Smooth muscle cell (in vitro differentiated cells): ENCODE data around the gene AMIGO2. TPM values are rescaled to one million over a fixed set of nuclear protein-coding genes. Genes with fewer than 3 reads are reported as not detected.

Experiments
- DNase-seq: peaks from one replicate; lab custom pipeline; 2025; ENCODE audit not compliant: unreplicated experiment; lab: John Stamatoyannopoulos, UW
- H2AFZ ChIP-seq: fragments of 200-600 bp; sonication (generic); 2 replicates; pipeline ENCODE4 v1.6.0; 2016; ENCODE audit warnings: antibody characterized with exemption, low read depth, mild to moderate bottlenecking
- H3F3A ChIP-seq: fragments of 200-600 bp; sonication (generic); 2 replicates; pipeline ENCODE4 v1.6.0; 2017; ENCODE audit warnings: antibody characterized with exemption, low read depth
- H3K27ac ChIP-seq: fragments of 200-600 bp; sonication (generic); 2 replicates; pipeline ENCODE4 v1.5.1; 2016; ENCODE audit warnings: low read depth, mild to moderate bottlenecking
- H3K27me3 ChIP-seq: fragments of 200-600 bp; sonication (generic); 2 replicates; pipeline ENCODE4 v1.6.1; 2016; ENCODE audit warnings: low read depth, mild to moderate bottlenecking
- H3K36me3 ChIP-seq: fragments of 200-600 bp; sonication (generic); 2 replicates; pipeline ENCODE4 v1.5.1; 2016; ENCODE audit warnings: low read depth
- H3K4me1 ChIP-seq: fragments of 200-600 bp; sonication (generic); 2 replicates; pipeline ENCODE4 v1.5.1; 2016; ENCODE audit warnings: low read depth
- H3K4me2 ChIP-seq: fragments of 200-600 bp; sonication (generic); 2 replicates; pipeline ENCODE4 v1.6.0; 2016; ENCODE audit warnings: mild to moderate bottlenecking
- H3K4me3 ChIP-seq: fragments of 200-600 bp; sonication (generic); 2 replicates; pipeline ENCODE4 v1.5.1; 2016; ENCODE audit warnings: mild to moderate bottlenecking
- H3K79me2 ChIP-seq: fragments of 200-600 bp; sonication (generic); 2 replicates; pipeline ENCODE4 v1.6.0; 2016; ENCODE audit warnings: low read depth, mild to moderate bottlenecking
- H3K9ac ChIP-seq: fragments of 200-600 bp; sonication (generic); 2 replicates; pipeline ENCODE4 v1.6.0; 2016; ENCODE audit warnings: low read depth
- H3K9me3 ChIP-seq: fragments of 200-600 bp; sonication (generic); replicated peaks from 2 replicates; pipeline ENCODE4 v1.5.1; 2016; ENCODE audit warnings: low read depth
- H4K20me1 ChIP-seq: fragments of 200-600 bp; sonication (generic); 2 replicates; pipeline ENCODE4 v1.6.0; 2016; ENCODE audit warnings: low read depth
- WGBS: methylation state at CpG from one replicate; pipeline ENCODE4 v1.1.7; 2016; ENCODE audit warnings: low lambda C conversion rate; 5-methylcytosine and 5-hydroxymethylcytosine counted together
- polyA plus RNA-seq: library from polyadenylated mRNA; unstranded; fragments of >200 nt; fragmentation: Nextera tagmentation; extraction: Ambion mirVana; gene quantifications from 2 replicates; pipeline ENCODE4 v1.2.1, GENCODE V29; 2016
- total RNA-seq: library from RNA; depleted of rRNA; stranded (reverse); fragments of >200 nt; gene quantifications from 2 replicates; pipeline ENCODE4 v1.2.3, GENCODE V29; 2014
- TF ChIP-seq, protein P1 (sequence below): fragments of 200-600 bp; sonication (generic); IDR thresholded peaks from 2 replicates; pipeline ENCODE4 v1.5.1; 2017; ENCODE audit warnings: borderline replicate concordance, mild to moderate bottlenecking, antibody characterized with exemption; ENCODE audit not compliant: insufficient read depth, poor library complexity, severe bottlenecking

The AMIGO2 gene
- total and polyA plus RNA-seq, 2 experiments from 2014 or later: 30.4 to 59.6 TPM

DNA sequence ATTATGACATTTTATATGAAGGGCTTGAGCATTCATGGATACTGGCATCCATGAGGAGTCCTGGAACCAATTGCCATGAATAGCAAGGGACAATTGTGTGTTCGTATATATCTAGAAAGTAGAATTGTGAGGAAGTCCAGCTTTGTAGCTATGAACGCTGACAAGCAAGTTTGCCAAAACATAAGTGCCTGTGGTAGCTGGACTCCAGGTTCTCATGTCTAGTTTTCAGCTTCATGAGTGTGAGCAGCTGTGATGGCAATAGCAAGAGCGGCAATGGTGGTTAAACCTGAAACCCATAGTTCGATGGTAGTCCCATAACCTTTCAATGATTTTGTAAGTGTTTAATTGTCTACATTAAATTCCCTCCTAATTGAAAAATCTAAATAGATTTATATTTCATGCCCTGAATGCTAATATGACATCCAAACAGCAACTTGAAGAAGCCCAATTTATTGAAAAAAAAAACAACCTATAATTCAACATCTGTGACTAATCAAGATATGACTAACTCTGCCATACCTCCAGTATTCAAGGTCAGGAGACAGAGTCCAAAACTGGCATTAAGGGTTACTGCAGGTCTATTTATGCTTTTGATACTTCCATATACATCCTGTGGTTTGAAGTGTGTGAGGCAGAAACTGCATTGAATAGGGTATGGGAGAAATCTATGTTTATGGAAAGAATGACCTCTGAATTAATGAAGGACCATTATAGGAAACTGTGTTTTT is 50.6 kb downstream of the AMIGO2 start:
- Histone ChIP-seq H3K9me3 (no peaks in the 10 kb centered on the region), H3K4me3 (no peak overlapping the region), H3K27me3 (no peaks in the 10 kb centered on the region), H3K4me2 (no peak overlapping the region), H3K79me2 (no peaks in the 10 kb centered on the region), H3K4me1 (no peaks in the 10 kb centered on the region), H3K27ac (no peak overlapping the region), H3F3A (no peaks in the 10 kb centered on the region), H4K20me1 (no peaks in the 10 kb centered on the region), H3K9ac (no peak overlapping the region), H3K36me3 (no peaks in the 10 kb centered on the region), H2AFZ (no peak overlapping the region)
- no peak for DNase-seq
- TF ChIP-seq, protein P1, sequence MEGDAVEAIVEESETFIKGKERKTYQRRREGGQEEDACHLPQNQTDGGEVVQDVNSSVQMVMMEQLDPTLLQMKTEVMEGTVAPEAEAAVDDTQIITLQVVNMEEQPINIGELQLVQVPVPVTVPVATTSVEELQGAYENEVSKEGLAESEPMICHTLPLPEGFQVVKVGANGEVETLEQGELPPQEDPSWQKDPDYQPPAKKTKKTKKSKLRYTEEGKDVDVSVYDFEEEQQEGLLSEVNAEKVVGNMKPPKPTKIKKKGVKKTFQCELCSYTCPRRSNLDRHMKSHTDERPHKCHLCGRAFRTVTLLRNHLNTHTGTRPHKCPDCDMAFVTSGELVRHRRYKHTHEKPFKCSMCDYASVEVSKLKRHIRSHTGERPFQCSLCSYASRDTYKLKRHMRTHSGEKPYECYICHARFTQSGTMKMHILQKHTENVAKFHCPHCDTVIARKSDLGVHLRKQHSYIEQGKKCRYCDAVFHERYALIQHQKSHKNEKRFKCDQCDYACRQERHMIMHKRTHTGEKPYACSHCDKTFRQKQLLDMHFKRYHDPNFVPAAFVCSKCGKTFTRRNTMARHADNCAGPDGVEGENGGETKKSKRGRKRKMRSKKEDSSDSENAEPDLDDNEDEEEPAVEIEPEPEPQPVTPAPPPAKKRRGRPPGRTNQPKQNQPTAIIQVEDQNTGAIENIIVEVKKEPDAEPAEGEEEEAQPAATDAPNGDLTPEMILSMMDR: no peak
- 98% methylated on average over 4 of the region's 4 CpGs for WGBS

DNA sequence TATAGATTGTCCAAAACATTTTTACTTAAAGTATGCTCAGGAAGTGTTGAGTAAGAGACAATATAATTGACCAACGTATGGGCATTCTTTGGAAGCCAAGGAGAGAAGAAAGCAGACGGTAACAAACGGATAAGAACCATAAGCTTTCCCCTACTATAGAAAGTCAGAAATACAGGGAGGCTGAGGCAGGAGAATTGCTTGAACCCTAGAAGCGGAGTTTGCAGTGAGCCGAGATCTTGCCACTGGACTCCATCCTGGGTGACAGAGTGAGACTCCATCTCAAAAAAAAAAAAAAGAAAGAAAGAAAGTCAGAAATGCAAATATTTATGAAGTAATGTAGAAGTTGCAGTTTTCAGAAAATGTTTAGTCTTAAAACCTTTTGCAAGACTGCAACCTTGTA is 51.6 kb downstream of the AMIGO2 start:
- no peak overlapping the region for H3K27ac ChIP-seq
- H3K9ac ChIP-seq: no peak overlapping the region
- H3K36me3 ChIP-seq: no peaks in the 10 kb centered on the region
- no peaks in the 10 kb centered on the region for H3K79me2 ChIP-seq
- TF ChIP-seq, protein P1: no peak
- no peak overlapping the region for H2AFZ ChIP-seq
- H3F3A ChIP-seq: no peaks in the 10 kb centered on the region
- H3K4me2 ChIP-seq: no peak overlapping the region
- DNase-seq: no peak
- no peaks in the 10 kb centered on the region for H3K27me3 ChIP-seq
- H3K4me1 ChIP-seq: no peaks in the 10 kb centered on the region
- H3K9me3 ChIP-seq: no peaks in the 10 kb centered on the region
- no peak overlapping the region for H3K4me3 ChIP-seq
- 87% methylated on average over 5 of the region's 5 CpGs for WGBS
- H4K20me1 ChIP-seq: no peaks in the 10 kb centered on the region

Other genes with a start within 250 kb of the AMIGO2 start
- gene PCED1B, start 338 bp downstream of the AMIGO2 start, total RNA-seq: 2.7 and 6.1 TPM in 2 replicates
- 3.5 and 6.3 TPM in 2 replicates for gene PCED1B, start 338 bp downstream of the AMIGO2 start, polyA plus RNA-seq